HG03064 (cell line): ENCODE measurements around the gene FOSB.
A peak's percentile ranks its signal among the peaks of the same experiment; 100 is the strongest.

ENCODE experiments used
- ATAC-seq: cut with Tn5 transposase; IDR thresholded peaks from one replicate; pipeline ENCODE4 v1.9.1; 2021; ENCODE audit warnings: low read depth; ENCODE audit not compliant: unreplicated experiment

FOSB gene

GRCh38 chr19:45464274-45464673 is 3.5 kb upstream of the FOSB start:
- no peak for ATAC-seq

- ATAC-seq: no peak
These were observed 2.8 kb upstream of the FOSB start for GRCh38 chr19:45464852-45465441.

DNA sequence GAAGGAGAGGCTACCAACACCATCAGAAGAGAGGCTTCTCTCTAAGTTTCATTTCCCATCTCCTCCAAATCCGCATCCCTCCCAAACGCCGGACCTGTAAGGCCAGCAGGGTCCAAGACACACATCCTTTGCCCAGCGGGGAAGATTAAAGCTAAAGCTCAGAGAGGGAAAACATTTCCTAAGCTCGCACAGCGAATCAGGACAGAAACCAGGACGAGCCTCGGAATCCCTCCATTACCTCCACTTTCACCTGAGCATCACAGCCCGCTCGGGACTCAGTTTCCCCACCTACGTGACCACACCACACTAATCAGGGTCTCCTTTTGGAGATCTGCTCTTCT is 711 bp upstream of the FOSB start:
- no peak for ATAC-seq

- no peak for ATAC-seq
These were observed 409 bp downstream of the FOSB start for GRCh38 chr19:45468159-45468651.

DNA sequence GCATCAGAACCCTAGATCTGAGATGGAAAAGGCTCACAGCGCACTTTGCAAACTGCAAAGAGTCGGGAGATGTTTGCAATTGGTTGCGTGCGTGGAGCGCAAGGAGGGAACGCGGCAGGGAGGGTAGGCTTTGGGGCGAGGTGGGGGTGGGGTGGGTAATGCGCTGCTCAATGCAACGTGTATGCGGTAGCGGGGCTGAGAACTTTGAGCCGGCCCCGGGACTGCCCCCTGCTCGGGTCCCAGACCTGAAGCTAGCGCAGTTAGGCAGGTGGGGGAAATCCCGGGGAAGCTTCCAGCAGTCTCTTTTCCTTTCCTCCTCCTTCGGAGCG is 971 bp downstream of the FOSB start:
- ATAC-seq: peak; percentile 16

DNA sequence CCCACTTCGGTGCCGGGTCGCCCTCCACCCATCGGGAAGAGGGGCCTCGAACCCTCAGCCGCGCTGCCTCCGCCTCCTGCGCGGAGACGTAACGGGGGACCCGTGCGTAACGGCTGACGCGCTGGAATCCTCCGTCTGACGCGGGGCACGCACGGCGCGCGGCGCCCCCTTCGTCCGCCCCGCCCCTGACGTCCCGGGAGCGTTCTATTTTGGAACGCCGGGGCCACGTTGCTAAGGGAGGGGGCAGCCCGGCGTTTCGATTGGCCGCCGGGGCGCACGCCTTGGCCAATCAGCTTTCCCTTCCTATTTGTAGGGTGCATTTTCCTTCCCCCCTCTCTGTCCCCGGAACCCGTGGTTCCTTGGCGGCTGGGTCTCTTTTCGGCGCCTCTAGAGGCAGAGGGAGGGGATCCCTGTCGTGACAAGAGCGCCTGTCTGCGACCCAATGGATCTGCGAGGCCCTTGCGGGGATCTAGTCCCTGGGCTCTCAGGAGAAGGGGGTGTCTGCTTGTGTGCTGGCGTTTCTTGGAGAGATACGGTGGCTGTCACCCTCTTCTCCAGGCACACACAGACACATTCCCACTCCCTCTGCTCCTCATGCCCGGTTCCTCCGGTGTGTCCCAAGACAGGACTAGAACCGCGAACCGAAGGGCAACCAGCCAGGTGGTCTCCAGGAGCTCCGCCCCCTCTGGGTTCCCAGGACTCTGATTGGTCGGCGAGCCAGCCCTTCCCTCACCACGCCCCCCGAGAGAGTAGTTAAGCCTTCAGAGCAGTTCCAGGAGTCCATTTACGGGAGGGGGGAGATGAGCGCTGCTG is 1.5 kb downstream of the FOSB start:
- ATAC-seq: peak; percentile 37

- ATAC-seq: no peak
These were observed 2.4 kb downstream of the FOSB start for GRCh38 chr19:45469945-45470761.

- ATAC-seq: no peak
These were observed 2.9 kb downstream of the FOSB start for GRCh38 chr19:45470762-45471081.

DNA sequence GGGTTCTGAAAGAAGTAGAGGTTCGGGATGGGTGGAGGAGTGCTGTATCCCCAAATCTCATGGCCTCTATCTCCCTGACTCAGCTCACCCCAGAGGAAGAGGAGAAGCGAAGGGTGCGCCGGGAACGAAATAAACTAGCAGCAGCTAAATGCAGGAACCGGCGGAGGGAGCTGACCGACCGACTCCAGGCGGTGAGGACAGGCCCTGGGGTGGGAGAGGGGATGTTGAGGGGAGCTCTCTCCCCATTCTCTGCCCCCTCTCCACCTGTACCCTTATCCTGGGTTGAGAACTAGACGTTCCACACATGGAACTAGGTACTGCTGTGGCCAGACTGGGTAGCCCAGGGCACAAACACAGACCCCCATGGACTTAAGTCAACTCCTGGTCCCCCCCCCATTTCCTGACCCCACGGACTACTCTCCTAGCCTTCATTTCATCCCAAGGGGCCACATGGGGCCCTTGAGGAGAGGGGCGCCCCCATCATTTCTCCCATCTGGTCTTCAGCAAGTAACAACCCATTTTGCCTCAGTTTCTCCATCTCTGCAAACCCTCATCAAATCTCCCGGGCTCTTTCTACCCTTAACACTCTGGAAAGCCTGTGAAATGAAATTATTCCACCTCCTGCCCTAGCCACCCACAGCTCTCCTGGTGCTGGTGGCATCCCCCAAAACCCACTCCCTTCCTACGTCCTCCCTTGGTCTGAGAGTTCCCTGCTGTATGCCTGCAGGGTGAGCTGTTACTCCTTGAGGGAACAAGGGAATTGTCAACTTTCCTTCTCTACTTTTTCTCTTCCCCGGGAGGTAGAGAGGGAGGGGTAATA is 3.5 kb downstream of the FOSB start:
- no peak for ATAC-seq

- no peak for ATAC-seq
These were observed 4.3 kb downstream of the FOSB start for GRCh38 chr19:45471931-45472562.

GRCh38 chr19:45472563-45473366 is 5.0 kb downstream of the FOSB start:
- no peak for ATAC-seq

DNA sequence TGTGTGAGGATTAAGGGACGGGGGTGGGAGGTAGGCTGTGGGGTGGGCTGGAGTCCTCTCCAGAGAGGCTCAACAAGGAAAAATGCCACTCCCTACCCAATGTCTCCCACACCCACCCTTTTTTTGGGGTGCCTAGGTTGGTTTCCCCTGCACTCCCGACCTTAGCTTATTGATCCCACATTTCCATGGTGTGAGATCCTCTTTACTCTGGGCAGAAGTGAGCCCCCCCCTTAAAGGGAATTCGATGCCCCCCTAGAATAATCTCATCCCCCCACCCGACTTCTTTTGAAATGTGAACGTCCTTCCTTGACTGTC is 5.5 kb downstream of the FOSB start:
- no peak for ATAC-seq

DNA sequence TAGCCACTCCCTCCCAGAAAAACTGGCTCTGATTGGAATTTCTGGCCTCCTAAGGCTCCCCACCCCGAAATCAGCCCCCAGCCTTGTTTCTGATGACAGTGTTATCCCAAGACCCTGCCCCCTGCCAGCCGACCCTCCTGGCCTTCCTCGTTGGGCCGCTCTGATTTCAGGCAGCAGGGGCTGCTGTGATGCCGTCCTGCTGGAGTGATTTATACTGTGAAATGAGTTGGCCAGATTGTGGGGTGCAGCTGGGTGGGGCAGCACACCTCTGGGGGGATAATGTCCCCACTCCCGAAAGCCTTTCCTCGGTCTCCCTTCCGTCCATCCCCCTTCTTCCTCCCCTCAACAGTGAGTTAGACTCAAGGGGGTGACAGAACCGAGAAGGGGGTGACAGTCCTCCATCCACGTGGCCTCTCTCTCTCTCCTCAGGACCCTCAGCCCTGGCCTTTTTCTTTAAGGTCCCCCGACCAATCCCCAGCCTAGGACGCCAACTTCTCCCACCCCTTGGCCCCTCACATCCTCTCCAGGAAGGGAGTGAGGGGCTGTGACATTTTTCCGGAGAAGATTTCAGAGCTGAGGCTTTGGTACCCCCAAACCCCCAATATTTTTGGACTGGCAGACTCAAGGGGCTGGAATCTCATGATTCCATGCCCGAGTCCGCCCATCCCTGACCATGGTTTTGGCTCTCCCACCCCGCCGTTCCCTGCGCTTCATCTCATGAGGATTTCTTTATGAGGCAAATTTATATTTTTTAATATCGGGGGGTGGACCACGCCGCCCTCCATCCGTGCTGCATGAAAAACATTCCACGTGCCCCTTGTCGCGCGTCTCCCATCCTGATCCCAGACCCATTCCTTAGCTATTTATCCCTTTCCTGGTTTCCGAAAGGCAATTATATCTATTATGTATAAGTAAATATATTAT is 6.1 kb downstream of the FOSB start:
- ATAC-seq: no peak

DNA sequence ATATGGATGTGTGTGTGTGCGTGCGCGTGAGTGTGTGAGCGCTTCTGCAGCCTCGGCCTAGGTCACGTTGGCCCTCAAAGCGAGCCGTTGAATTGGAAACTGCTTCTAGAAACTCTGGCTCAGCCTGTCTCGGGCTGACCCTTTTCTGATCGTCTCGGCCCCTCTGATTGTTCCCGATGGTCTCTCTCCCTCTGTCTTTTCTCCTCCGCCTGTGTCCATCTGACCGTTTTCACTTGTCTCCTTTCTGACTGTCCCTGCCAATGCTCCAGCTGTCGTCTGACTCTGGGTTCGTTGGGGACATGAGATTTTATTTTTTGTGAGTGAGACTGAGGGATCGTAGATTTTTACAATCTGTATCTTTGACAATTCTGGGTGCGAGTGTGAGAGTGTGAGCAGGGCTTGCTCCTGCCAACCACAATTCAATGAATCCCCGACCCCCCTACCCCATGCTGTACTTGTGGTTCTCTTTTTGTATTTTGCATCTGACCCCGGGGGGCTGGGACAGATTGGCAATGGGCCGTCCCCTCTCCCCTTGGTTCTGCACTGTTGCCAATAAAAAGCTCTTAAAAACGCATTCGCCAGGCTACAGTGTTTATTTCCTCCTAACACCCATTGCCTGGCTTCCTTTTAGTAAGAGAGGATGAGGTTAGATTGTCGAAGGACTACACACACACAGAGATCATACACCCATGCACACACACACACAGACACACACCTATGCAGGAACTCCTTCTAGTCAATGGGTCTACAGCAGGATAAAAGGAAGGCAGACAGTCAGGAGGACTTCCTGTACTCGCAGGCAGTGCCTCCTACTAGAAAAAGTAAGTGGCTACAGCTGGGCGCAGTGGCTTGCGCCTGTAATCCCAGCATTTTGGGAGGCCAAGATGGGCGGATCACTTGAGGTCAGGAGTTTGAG is 7.1 kb downstream of the FOSB start:
- ATAC-seq: no peak

- ATAC-seq: no peak
These were observed 7.9 kb downstream of the FOSB start for GRCh38 chr19:45475537-45476291.

GRCh38 chr19:45476304-45476703 is 8.5 kb downstream of the FOSB start:
- ATAC-seq: no peak

GRCh38 chr19:45477186-45477585 is 9.4 kb downstream of the FOSB start:
- ATAC-seq: no peak
